ENCODE measurements around the gene MBNL2.

- TF ChIP-seq CTCF (IDR thresholded peaks at IDR 0.05) (no peak), POLR2A (IDR thresholded peaks at IDR 0.05) (no peak)
Observed at GRCh38 chr13:97258801-97259200, 36.7 kb downstream of the MBNL2 start.
